ENCODE results near the gene PTP4A1.
"Not testable (repeated sequence)": the region's sequence is repeated elsewhere in the genome, so short reads cannot be mapped to it uniquely, and the experiment has no call there.

Gene PTP4A1

DNA sequence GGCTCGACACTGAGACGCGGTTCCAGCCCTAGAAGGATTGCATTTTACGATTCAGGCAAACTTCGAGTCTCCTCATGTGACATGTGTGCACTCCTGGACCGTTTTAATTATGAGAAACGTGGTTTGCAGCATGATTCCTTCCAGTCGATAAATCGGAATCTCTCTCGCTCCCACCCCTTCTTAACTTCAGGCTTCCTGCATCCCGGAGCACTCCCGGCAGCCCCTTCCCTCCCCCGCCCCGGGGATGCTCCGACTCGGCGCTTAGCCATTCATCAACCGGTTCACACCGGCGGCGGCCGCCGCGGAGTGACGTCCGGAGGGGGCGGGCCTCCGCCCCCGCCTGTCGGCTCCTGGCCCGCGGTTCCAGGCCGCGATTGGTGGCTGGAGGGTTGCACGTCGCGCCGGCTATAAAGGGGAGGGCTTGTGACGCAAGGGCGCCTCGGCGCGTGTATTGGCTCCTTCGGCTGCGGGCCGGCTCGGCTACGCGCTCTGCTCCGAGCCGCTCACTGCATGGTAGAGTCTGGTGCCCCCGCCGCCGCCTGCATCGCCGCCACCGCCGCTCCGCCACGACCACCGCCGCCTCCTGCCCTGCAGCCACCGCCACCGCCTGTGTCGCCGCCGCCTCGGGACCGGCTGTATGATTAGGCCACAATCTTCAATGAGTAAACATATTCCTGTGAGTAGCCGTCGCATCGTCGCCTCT, at the start of gene PTP4A1, which contains the start of gene LOC128125822:
Gene PTP4A1, plus strand, starts transcription at position 437 of the 703 bp plus-strand sequence. CDS start 4,401 bp downstream, outside the sequence.
Gene LOC128125822, plus strand, starts transcription at position 437 of the 703 bp plus-strand sequence.
- DNase-seq (ENCODE audit: low read depth in 3 of 3), result peak; percentile 89 to 94 (median 90)

DNA sequence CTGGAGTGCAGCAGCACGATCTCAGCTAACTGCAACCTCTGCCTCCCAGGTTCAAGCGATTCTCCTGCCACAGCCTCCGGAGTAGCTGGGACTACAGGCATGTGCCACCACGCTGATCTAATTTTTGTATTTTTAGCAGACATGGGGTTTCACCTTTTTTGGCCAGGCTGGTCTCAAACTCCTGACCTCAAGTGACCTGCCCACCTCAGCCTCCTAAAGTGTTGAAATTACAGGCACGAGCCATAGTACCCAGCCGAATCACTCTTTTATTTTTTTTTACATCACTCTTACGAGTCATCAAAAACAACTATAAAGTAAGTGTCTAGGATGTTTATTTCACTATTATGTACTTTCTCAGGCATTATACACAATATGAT, 49.4 kb upstream of the PTP4A1 start:
- not testable (repeated sequence) for DNase-seq (ENCODE audit: low read depth in 3 of 3)

DNA sequence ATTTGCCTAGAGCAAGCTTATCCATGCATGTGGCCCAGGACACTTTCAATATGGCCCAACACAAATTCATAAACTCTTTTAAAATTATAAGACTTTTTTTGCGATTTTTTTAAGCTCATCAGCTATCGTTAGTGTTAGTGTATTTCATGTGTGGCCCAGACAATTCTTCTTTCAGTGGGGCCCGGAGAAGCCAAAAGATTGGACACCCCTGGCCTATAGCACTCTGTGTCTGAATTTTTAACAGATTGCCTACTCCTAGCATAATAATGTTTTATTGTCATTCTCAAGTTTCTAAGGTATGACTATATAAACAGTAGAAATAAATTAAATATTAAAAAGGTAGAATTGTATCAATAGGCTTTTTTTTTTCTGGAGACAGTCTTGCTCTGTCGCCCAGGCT, 48.6 kb upstream of the PTP4A1 start:
- DNase-seq (ENCODE audit: low read depth in 3 of 3), result no peak

DNA sequence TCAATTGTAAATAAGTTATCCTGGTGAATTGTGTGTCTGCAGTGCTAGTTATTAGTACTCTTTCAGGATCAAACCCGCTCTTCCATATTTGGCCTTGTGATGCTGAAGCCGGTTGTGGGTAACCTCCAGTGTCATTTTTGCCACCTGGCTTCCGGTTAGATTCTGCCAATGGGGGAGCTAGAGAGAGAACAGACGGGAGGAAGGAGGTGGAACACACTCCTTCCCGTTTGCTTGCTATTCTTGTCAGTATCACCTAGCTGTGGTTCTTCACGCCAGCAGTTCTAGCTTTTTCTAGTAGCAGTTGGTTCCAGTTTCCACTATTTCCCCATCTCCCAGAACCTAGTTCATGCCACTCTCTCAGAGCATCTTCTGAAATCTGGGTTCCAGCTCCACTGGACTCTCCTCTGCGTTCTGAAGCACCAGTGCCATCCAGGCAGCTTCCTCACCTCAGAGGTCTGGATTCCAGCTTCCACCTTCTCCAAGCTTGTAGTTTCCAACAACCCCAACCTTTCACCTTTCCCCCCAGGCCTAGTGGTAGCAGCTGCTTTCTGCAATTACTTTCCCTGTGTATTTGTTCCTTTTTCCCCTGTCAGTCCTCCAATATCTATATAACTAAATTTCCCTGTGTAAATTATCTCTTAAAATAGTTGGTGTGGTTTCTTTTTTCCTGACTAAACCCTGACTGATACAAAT, 46.9 kb upstream of the PTP4A1 start:
- DNase-seq (ENCODE audit: low read depth in 3 of 3), result no peak

DNA sequence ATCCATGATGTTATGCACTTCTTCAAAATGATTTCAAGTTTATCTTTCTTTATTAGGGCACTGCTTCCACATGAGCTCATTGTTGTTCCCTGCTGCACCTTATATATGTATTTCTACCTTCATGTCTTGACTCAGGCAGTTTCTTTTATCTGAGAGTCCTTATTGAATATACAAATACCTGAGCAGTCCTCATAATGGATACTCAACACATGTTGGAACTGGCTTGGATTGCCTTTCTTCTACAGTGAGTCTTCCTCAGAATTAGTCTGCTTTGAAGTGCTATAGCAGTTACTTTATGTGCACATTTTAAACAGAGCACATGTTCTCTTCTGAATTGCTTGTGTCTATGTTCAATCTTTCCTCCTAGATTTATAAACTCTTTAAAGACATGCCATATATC, 45.3 kb upstream of the PTP4A1 start:
- DNase-seq (ENCODE audit: low read depth in 3 of 3), result no peak

DNA sequence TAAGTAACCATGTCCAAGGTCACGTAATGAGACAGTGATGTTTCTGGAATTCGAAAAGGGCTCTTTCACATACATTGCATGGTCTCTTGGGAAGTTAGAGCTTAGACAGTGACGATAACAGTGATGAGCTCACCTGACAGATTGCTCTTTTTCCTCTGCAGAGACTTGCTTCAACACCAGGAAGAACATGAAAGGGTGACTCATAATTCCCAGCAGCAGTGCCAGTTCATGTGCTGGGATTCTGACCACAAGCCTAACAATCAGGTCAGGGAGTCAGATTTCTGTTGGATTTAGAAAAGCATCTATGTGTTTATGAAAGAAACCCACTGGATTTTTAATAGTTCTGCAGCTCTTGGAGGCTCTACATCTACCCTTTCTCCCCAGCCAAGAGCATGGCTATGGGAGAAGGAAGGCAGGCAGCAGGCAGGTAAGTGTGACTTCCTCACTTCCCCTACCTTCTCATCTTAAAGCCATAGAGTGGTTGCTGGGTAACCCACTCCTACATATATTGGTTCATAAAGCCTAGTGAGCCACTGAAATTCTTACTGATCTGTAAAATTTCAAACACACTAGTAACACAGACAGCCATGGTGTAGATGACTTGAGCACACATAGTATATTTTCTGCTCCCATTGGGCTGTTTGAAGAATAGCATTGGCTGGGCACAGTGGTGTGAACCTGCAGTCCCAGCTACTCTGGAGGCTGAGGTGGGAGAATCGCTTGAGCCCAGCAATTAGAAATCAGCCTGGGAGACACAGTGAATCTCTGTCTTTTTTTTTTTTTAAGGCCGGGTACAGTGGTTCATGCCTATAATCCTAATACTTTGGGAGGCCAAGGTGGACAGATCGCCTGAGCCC, 44.4 kb upstream of the PTP4A1 start:
- no peak for DNase-seq (ENCODE audit: low read depth in 3 of 3)

DNA sequence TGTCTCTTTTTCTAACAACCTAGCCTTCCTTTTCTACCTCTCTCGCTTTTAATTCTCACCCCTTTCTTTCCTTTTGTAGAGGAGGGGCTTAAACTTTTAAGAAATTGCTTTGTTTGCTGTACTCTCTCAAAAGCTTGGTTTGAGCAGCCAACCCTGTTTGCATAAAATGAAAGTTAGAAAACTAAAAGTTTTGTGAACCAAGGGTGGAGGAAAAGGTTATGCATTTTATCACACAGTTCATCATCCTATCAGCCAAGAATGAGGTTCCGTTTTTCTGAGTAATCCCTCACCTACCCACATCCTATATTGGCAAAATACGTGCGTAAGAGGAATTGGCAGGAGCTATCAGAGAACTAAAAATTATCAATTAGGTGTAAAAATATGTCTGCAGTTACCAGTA, 42.8 kb upstream of the PTP4A1 start:
- DNase-seq (ENCODE audit: low read depth in 3 of 3), result no peak

DNA sequence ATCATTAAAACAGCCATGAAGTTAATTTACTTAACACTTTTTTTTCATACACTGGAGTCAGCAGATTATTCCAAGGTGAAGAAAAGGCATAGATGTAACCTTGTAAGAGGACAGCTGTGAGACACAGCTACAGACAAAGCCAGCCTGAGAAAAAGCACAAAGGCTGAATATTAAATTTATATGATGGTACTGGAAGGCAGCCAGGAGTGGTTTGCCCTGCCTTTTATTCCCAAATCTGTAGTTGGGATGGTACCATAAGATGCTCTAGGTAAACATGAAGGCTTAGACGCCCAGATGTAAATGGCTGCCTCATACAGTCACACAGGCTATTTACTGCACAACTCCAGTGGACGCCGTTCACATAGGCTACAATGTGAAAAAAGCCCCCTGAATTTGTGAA, 42.1 kb upstream of the PTP4A1 start:
- no peak for DNase-seq (ENCODE audit: low read depth in 3 of 3)

DNA sequence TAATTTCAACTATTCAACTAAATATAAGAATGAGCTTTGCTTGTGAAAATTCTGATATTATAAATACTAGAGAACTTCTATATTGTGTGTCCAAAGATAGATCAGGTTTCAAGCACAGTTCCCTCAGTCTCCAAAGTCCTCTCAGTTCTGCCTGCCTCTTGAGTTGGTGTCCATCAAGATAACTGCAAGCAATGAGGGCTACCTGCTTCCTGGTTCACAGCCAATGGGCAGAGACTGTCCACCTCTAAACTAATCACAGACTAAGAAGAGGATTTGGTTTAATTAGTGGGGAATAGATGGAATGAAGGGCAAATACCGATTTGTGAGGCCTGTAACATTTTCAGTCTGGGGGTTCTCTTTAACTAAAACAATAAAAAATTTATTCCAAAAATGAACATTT, 41.3 kb upstream of the PTP4A1 start:
- no peak for DNase-seq (ENCODE audit: low read depth in 3 of 3)

DNA sequence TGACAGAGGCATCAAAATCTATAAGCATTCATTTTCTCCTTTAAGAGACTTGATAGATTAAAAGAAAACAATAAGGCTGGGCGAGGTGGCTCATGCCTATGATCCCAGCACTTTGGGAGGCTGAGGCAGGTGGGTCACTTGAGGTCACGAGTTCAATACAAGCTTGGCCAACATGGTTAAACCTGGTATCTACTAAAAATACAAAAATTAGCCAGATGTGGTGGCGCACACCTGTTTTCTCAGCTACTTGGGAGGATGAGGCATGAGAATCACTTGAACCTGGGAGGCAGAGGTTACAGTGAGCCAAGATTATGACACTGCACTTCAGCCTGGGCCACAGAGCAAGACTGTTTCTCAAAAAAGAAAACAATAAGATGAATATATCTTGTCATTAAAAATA, 39.3 kb upstream of the PTP4A1 start:
- no peak for DNase-seq (ENCODE audit: low read depth in 3 of 3)

DNA sequence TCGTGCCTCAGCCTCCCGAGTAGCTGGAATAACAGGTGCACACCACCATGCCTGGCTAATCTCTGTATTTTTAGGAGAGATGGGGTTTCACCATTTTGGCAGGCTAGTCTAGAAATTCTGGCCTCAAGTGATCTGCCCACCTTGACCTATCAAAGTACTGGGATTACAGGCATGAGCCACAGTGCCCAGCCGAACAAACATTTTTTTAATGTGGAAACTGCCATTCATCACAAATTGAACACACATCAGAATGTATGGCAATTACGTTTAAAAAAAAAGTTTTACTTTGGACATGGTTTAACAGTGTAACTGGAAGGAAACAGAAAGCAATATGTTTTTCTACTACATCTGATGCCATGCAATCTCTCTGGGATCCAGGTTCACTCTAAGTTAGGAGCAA, 38.3 kb upstream of the PTP4A1 start:
- no peak for DNase-seq (ENCODE audit: low read depth in 3 of 3)

DNA sequence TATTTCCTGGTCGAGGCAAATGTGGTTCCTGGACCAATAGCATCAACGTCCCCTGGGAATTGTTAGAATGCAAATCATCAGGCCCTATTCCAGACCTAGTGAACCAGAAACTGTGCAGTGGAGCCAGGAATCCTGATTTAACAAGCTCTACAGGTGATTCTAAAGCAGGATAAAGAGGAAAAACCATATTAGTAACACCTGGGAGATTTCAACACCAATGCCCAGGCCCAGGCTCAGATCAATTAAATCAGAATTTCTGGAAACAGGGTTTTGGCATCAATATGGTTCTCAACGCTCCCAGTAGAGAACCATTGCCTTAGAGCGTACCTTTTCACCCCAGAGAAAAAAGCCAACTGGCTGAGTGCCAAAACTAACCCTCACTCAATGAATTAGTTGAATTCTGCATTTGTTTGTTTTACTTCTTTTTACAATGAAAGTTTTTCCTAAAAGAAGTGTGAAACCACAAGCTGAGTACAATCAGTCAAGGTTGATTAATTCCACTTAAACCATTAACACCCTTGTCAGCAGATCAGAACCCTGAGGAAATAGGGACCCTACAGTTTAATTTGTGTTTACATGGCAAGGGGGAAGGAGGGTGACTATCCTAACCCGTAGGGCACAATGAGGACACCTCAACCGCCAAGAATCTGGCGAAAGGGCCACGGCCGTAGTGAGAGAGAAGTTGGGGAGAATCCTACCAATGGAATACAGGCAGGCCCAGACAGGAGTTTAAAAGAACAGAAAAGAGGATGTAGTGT, 34.9 kb upstream of the PTP4A1 start:
- DNase-seq (ENCODE audit: low read depth in 3 of 3), result no peak

DNA sequence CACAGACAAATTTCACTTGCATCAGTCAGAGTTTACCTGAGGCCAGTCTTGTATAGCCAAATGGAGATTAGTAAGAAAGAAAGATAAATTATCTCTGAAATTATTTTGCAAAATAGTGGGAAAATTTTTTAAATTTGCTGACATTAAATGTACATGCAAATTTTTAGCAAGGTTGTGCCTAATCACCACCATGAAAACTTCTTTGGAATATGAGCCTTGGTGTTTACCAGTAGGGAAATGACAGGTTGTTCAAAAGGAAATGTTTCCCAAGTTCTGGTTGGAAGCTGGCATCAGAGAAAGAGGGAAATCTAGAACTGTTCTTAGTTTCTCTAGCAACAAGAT, 34.4 kb upstream of the PTP4A1 start:
- DNase-seq (ENCODE audit: low read depth in 3 of 3), result no peak

DNA sequence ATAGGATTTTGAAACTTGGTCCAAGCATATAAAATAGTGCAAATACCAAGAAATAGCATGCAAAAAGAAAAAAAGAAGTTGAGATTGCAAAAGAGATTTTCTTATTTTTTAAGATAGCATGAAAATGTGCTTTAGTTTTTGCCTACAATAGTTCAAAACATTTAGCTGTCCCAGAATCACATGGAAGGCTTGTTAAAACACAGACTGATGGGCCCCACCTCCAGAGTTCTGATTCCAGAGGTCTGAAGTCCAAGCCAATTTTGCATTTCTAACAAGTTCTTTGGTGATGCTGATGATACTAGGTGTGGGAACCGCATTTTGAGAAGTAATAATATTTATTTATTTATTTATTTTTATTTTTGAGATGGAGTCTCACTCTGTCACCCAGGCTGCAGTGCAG, 33.7 kb upstream of the PTP4A1 start:
- DNase-seq (ENCODE audit: low read depth in 3 of 3), result no peak

DNA sequence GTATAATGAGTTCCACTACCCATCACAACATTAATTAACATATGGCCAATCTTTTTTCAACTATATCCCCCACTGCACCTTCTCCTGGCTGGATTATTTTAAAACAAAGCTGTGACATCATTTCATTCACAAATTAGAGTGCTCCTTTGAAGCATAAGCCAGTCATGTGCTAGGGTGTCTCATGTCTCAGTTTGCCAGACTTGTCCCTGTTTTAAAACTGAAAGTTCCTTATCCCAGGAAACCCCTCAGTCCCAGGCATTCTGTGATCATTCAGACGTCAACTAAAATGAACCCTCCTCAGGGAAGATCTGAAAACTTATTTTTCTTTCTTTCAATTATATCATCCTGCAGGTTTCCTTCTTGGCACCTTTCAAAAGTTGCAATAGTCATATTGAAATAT, 29.3 kb upstream of the PTP4A1 start:
- no peak for DNase-seq (ENCODE audit: low read depth in 3 of 3)

DNA sequence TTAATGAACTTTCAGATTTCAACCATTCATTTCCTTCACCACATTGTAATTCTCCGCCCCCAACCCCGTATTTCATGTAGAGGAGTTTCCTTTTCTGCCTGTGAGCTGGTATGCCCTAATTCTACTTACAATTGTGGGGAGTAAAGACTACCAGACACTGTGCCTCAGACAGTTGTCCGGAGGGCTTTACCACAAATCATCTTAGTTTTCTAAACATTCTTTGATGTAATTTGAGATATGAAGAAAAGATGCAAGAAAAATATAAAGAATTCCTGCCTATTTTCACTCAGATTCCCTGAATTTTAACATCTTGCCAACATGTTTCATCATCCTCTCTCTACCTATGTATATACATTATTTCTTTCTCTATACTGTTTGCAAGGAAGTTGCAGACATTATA, 28.3 kb upstream of the PTP4A1 start:
- DNase-seq (ENCODE audit: low read depth in 3 of 3), result no peak

DNA sequence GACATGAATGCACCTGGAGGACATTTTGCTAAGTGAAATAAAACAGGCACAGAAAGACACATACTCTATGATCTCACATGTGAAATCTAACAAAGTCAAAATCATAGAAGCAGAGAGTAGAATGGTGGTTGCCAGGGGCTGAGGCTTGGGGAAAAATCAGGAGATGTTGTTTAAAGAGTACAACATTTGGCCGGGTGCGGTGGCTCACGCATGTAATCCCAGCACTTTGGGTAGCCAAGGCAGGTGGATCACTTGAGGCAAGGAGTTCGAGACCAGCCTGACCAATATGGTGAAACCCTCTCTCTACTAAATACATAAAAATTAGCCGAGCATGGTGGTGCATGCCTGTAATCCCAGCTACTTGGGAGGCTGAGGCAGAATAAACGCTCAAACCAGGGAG, 26.0 kb upstream of the PTP4A1 start:
- DNase-seq (ENCODE audit: low read depth in 3 of 3), result no peak

DNA sequence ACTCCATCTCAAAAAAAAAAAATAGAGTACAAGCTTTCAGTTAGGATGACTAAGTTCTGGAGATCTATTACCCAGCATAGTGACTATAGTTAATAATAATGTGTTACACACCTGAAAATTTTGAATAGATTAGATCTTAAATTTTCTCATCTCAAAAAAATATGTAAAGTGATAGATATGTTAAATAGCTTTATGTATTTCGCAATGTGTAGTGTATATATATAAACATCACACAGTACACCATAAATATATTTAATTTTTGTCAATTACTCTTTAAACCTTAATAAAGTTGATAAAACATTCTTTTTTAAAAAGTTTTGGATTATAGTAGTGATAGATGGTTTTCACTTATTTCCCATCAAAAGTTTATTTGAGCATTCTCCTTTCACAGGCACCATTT, 25.6 kb upstream of the PTP4A1 start:
- no peak for DNase-seq (ENCODE audit: low read depth in 3 of 3)

DNA sequence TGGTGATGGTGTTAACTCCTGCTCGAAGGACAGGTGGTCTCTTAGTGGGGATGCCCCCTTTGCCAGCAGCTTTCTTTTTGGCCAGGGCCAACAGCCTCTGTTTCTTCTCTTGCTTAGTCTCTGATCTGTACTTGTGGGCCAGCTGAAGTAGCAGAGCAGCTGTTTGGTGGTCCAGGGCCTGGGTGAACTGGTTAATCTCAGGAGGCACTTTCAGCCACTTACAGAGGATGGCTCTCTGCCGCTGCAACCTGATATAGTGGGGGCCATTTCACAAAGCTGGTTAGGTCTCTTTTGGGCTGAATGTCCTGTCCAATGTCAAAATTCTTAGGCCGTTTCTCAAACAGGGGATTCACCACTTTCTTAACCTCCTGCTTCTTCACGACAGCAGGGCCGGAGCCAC, 23.2 kb upstream of the PTP4A1 start:
- DNase-seq (ENCODE audit: low read depth in 3 of 3), result no peak

DNA sequence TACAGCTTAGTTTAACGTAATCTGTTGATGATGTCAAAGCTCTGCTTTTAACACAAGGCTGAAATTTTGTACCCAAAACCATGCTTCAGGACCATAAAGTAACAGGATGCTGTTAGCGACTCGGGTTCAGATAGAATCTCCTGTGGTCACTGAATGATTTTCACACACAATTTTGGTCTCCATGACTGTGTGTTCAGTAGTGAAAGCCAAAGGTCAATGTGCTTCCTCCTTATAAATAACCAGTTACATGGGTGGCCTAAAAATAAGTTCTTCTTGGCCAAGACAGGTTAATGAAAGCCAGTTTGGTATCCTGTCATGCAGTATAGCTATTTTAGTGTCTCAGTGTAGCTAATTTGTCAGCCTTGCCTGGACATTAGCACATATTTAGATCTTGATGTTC, 19.1 kb upstream of the PTP4A1 start:
- DNase-seq (ENCODE audit: low read depth in 3 of 3), result no peak

DNA sequence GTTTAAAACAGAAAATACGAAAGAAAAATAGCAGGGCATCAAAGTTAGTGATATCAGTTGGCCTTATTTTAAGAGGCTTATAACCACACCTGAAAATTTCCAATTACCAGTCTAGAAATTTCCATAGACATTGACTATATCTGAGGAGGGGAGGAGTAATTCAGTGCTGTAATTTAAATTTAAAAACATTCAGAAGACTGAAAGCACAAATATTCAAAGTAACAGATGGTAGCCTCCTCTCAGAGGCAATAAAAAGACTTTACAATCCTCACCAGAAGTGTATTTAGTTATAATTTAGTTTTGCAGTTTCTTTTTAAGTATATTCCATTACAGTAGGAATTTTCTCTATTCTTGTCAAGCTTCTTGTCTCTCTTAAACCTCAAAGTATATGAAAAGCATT, 18.4 kb upstream of the PTP4A1 start:
- DNase-seq (ENCODE audit: low read depth in 3 of 3), result no peak

DNA sequence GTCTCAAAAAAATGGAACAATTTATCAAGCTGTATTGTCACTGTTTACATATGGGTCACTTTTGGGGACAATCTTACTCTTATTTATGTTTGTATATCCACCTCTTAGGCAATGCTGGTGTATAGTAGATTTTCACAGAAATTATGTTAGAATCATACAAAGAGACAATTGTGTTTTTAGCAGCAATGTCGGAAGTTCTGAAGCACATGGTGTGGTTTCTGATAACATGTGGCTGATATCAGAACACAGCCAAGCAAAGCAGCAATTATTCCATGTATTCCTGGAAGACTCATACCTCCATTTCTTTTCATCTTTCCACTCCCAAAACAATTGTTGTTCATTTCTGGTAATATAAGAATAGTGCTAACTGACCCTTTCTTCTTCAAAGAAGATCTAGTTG, 17.5 kb upstream of the PTP4A1 start:
- DNase-seq (ENCODE audit: low read depth in 3 of 3), result no peak

Data from stimulated activated CD4-positive, alpha-beta T cell treated with anti-CD3 and anti-CD28 coated beads, TNF-alpha, amount 100 ng/mL, for 48 hours (primary cell).